D341Med (cell line): ENCODE results near the gene NIN.
"Not testable (repeated sequence)": the region's sequence is repeated elsewhere in the genome, so short reads cannot be mapped to it uniquely, and the experiment has no call there.

ENCODE experiments used
- DNase-seq: peaks from one replicate; pipeline ENCODE4 v3.0.0; 2012; ENCODE audit warnings: low spot score

Gene NIN

DNA sequence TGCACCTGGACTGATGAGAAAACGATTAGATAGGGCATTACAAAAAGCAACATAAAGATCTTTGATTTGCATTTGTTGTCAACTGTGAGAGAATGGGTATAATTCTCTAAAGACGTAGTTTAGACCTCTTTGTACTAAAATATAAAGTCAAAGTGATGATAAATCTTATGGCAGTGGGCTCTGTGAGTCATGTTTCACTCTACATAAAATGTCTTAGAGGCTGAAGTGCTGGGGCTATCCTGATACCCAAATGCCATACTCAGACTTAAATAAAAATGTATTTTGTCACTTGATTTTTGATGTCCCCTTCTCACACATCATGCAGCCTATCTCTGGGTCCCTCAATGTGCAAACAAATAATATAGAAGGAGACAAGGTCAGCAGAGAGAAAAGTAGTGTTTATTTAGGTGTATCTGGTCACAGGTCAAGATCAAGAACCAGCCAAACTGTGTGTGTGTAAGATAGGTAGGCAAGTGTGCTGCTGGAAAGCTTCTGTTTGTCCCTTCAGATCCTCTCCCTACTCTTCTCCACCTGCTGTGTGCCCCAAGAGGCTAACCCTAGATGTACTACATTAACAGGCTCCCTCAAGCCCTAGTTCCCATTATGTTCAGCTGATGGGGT lies 7.0 kb upstream of the NIN start:
- no peak for DNase-seq

- no peak for DNase-seq
Observed at GRCh38 chr14:50837271-50837670, 6.3 kb upstream of the NIN start.

GRCh38 chr14:50836515-50836914 lies 5.6 kb upstream of the NIN start:
- DNase-seq = no peak

- no peak for DNase-seq
Observed at GRCh38 chr14:50835280-50835679, 4.3 kb upstream of the NIN start.

GRCh38 chr14:50834802-50835276 lies 3.9 kb upstream of the NIN start:
- no peak for DNase-seq

GRCh38 chr14:50832935-50833630 lies 2.1 kb upstream of the NIN start:
- no peak for DNase-seq

DNA sequence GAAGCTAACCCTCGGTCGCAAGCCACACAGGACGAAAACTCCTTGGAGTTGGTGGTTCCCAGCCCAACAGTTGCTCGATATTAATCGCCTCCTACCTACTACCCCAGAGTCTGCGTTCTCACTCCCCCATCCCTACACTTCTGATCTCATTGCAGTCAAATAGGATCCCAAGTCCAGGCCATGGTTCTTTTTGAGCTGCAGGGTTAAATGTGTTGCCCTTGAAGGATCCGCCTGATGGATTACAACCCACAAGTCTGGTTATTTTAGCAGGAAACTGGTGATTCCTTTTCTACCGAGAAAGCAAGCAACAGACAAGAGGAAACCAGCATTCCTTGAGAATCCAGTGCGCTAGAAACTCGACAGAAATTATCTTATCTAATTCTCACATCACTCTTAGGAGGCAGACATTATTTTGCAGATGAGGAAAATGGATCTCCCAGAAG lies 785 bp upstream of the NIN start:
- no peak for DNase-seq

DNA sequence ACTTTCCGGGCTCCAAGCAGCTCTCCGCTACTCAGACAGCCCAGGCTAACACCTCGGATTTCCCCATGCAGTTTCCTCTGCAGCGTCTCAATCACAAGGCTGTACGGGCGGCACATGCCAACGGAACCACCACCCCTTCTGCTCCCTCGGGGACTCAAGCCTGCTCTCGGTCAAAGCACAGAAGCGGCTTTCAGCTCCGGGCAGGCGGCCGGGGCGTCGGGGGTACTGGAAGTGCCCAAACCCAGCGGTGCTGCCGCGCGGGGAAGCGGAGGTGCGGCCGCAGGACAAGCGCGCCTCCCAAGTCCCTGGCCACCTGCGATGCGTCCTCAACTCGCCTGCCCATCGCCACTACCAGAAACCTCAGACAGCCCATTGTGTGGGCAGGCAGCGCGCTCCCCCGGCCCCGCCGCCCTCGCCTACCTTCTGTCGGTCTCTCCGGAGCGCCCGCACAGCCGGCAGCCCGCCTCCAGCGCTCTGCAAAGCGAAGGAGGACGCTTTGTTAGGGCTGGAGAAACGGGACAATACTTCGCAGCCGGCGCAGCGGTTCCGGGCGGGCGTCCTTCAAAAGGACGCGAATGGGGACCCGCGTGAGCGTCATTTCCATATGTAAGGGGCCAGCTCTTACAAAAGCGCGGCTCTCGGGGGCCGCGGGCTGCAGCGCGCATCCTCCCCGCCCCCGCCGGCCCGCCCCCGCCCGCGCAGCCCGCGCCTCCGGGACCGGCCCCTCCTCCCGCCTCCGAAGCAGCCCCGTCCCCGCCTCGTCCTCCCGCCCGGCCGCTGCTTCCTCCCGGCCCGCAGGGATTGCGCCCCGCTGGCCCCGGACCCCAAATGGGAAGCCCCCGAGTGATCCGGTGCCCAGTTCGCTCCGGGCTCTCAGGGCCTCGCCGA lies 674 bp downstream of the NIN start:
- DNase-seq = peak; percentile 82

- peak; percentile 30 for DNase-seq
Observed at GRCh38 chr14:50829489-50830043, 1.4 kb downstream of the NIN start.

- DNase-seq = no peak
Observed at GRCh38 chr14:50828721-50829488, 2.1 kb downstream of the NIN start.

DNA sequence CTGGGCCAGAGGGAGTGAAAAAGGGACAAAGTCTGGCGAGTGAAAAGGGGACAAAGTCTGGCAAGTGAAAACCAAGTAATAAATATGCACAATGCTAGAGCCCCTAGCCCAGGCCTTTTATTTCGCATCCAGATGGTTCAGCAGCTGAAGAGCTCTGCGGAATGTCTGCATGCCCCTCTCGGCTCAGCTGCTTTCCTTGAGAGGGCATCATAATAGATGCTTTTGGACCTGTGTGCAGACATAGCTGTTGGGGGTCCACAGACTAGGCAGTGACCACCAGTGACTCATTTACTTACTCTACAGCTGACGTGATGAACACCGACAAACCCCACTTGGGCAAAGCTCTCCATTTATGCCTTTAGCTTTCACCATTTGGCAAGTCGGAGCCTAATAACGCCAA lies 4.3 kb downstream of the NIN start:
- DNase-seq = no peak

- no peak for DNase-seq
Observed at GRCh38 chr14:50825307-50825706, 5.7 kb downstream of the NIN start.

DNA sequence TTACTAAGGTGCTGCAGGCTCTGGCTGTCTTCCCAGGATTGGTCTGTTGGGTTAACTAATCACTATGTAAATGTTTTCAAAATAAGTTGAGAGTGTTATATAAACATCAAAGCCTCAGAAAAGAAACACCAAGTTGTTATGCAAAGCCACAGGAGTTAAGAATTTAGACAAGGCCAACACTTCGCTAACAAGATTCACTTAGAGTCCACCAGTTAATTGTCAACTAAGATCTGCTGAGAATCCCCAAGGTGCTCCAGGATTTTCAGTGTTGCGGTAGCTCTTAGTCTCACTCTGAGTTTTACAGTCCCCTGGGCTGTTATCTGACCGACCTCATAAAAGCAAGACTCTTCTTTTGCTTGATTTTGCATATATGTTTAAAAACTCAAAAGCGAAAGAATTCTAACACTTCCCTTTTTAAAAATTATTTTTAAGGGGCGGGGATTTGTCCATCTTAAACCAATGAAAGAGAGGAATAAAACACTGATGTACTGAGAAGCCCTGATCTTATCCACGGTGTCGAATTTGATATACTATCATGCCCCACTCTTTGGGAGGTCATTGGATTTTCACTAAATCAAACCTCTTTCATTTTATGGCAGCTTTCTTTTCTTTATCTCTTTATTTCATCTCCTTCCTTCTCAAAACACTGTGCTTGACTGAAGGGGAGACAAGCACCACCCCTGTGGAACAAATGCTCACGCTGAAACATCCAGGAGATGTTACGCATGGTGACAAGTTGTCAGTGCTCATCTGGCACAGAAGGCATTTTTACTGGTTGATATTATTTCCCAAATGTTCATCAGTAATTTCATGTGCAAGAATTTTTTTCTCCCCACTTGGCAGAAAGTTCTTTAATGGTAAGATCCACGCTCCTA lies 7.0 kb downstream of the NIN start:
- no peak for DNase-seq

- DNase-seq = no peak
Observed at GRCh38 chr14:50823051-50823761, 7.8 kb downstream of the NIN start.

DNA sequence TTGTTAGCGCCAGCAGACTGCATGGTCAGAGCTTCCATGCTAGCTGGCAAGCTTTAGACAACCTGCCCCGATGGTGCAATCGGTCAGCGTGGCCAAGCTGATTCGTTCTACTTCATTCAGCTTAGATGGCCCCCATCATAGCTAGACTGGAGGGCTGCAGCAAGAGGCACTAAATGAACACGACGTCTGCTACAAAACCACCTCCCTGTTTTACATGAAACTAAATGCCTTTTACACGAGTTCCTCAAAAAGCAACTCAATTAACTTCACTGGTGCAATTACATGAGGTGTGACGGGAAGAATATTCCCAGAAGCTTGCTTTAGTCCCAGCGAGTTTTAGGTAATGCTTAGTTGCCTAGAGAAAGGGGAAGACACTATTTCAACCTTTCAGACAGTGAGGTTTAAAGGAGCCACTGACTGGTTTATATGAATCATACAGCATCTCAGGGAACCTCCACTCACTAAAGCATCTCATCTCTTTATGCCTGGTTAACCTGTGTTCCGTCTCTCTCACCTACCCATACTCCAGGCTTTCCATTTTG lies 8.4 kb downstream of the NIN start:
- DNase-seq = no peak

DNA sequence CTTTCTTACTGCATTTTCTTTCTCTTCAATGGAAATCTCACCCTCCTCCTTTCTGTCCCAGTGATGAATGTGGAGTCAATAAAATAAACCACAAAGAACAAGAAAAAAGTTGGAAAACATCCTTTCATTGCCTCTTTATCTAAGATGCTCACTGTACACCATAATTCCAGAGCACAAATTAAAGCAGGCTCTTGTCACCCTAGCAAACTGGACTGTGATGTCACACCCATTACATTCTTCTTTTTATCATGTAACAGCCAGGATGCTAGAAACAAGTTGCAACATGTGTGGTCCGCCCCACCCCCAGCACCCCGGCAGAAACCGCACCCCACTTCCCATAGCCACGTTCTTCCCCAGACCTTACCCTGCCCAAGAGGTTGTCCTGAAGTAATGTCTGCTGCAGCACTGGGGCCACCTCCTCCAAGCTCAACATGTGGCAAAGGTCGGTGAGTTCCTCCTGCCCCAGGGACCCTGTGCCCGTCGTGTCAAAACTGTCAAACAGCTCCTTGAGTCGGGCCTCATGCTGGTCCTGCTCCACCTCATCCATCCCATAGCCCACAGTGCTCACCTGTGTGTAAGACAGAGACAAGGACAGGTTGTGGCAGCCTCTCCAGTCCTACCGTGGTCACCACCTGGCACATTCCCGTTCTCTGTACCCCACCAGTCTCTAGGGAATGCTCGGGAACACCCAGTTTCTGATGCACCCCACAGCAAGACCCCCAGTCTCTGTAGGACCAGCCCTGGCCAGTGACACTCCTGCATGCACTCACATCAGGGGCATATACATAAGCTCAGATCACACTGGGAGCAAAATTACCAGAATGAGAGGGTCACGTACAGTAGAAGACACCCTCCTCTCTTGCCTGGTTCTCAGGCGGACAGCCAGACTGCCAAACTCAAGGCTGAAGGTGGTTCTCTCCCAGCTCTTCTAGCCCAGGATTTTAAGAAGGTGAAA lies 9.2 kb downstream of the NIN start:
- DNase-seq = no peak

DNA sequence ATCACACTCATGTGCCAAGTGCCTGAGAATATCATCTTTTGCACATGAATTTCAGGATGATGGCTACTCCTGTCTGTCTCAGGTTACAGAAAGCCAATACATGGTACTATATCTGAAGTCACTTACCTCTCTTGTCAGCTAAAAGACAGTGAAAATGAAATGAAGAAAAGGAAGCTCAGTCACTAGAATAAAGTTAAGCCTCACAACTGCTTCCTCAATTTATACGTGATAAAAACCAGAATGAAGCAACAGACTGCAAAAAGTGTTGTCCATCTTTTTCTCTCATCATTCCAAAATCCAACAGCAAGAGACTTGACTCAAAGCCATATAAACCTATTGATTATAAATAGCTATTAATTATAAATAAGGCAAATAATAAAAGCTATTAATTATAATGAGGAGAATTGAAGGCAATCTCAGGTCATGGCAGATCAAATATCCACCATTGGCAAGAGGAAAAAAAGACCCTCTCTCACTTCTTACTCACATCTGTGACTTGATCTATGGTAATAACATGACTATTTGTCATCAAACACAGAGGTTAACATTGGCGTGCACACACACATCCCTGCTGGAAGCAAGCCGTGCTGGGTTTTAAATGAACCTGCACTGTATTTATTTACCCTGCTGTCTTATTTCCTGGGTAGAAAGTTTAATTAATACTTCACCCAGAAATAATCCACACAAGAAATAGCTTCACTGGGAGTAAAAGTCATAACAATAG lies 10.0 kb downstream of the NIN start:
- DNase-seq = no peak

DNA sequence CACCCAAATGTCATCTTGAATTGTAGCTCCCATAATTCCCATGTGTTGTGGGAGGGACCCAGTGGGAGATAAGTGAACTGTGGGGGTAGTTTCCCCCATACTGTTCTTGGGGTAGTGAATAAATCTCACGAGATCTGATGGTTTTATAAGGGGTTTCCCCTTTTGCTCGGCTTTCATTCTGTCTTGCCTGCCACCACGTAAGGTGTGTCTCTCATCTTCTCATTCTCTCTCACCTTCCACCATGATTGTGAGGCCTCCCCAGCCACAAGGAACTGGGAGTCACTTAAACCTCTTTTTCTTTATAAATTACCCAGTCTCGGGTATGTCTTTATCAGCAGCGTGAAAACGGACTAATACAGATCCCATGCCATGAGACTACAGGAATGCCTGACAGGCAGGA lies 11.7 kb downstream of the NIN start:
- not testable (repeated sequence) for DNase-seq
